Left renal cortex interstitium (tissue), 4 donors: ENCODE measurements around the gene USP9Y. TPM values are rescaled to one million over a fixed set of nuclear protein-coding genes. Genes with fewer than 3 reads are reported as not detected.
A peak's percentile ranks its signal among the peaks of the same experiment; 100 is the strongest.
"Not testable (repeated sequence)": the region's sequence is repeated elsewhere in the genome, so short reads cannot be mapped to it uniquely, and the experiment has no call there.

Source experiments
- DNase-seq, 4 donors: peaks; one replicate each; pipeline ENCODE4 v3.0.0-alpha.2; 2013; ENCODE audit warnings: low read depth in 4 of 4, low spot score in 2 of 4, missing footprints in 1 of 4
- polyA plus RNA-seq, 4 donors: library from polyadenylated mRNA; unstranded; fragments of 120-200 nt; gene quantifications; one replicate each; pipeline ENCODE4 v1.2.1, GENCODE V29; 2013; ENCODE audit not compliant: insufficient read length in 4 of 4

USP9Y gene, protein sequence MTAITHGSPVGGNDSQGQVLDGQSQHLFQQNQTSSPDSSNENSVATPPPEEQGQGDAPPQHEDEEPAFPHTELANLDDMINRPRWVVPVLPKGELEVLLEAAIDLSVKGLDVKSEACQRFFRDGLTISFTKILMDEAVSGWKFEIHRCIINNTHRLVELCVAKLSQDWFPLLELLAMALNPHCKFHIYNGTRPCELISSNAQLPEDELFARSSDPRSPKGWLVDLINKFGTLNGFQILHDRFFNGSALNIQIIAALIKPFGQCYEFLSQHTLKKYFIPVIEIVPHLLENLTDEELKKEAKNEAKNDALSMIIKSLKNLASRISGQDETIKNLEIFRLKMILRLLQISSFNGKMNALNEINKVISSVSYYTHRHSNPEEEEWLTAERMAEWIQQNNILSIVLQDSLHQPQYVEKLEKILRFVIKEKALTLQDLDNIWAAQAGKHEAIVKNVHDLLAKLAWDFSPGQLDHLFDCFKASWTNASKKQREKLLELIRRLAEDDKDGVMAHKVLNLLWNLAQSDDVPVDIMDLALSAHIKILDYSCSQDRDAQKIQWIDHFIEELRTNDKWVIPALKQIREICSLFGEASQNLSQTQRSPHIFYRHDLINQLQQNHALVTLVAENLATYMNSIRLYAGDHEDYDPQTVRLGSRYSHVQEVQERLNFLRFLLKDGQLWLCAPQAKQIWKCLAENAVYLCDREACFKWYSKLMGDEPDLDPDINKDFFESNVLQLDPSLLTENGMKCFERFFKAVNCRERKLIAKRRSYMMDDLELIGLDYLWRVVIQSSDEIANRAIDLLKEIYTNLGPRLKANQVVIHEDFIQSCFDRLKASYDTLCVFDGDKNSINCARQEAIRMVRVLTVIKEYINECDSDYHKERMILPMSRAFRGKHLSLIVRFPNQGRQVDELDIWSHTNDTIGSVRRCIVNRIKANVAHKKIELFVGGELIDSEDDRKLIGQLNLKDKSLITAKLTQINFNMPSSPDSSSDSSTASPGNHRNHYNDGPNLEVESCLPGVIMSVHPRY (N-terminal part only)
- 10 to 100 TPM; 35.5 to 67.0 (median 45.0) TPM for polyA plus RNA-seq

DNA sequence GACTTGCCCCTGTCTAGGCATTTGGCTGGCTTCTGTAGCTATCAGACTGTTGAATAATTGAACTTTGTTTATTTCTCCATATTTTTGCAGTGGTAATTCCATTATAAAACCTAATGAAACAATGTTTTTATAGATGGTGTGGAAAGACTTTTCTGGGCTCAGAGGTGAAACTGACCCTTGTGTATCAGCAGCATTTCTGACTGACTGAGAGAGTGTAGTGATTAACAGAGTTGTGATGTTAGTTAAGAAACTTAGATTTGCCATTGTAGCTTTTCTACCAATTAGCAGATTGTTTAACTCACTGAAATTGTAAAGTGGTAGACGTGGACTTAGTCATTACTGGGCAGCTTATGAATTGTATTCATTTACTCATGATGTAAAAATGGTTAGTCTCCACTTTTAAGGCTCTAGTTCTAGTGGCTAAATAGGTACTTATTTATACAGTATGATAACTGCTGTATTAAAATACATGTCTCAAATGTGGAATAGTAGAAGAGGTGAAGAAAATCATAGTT lies at the start of gene USP9Y:
Gene USP9Y (plus strand): TSS at position 51 of the 515 bp plus-strand sequence. CDS start 8,217 bp downstream, outside the sequence.
- DNase-seq = no peak

DNA sequence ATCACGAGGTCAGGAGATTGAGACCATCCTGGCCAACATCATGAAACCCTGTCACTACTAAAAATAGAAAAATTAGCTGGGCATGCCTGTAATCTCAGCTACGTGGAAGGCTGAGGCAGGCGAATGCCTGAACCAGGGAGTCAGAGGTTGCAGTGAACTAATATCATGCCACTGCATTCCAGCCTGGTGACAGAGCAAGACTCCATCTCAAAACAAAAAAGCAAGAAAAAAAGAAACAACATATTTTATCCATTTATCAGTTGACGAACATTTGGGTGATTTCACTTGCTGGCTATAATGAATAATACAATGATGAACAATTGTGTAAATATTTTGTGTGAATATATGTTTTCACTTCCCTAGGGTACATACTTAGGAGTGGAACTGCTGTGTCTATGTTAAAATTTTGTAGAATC lies 49.4 kb upstream of the USP9Y start:
- DNase-seq = no peak

DNA sequence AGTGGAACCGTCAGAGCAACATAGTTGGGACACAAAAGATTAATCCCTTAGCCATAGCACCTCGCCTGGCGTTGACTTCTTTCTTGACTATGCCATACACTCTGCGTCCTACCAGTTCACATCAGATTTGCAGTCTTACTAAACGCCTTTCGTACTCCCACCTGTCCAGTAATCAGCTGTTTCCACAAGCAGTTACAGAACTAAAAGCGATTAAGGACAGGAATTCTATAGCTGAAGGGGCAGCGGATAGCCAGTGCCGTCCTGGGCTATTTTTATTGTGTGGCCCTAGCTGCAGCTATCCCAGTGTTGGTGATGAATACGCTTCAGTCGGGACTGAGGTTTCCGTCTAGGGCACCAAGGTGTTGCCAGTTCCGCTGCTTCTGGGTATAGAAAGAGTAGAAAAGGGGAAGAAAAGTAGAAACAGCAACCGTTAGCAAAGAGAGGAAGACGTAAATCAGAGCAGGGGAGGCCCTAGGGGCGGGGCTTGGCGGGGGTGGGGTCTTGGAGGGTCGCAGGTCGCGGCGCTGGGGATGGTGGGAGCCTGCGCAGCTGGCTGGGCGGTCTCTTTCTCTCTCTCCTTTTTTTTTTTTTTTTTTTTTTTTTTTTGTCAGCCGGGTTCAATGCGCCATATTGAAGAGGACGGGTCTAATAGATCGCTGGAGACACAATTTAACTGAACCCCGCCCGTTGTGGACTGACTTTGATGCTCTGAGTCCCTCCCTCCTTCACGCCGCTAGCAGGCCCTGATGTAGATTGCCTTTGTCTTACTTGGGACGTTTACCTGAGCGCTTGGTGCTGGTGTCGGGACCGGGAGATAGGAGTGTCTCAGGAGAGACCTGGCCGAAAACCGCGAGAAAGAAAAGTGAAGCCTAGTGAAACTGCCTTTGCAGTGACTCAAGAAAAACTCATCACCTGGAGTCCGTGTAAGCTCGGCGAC lies 39.0 kb upstream of the USP9Y start:
- DNase-seq = peak; percentile 44 to 63 (median 52)

DNA sequence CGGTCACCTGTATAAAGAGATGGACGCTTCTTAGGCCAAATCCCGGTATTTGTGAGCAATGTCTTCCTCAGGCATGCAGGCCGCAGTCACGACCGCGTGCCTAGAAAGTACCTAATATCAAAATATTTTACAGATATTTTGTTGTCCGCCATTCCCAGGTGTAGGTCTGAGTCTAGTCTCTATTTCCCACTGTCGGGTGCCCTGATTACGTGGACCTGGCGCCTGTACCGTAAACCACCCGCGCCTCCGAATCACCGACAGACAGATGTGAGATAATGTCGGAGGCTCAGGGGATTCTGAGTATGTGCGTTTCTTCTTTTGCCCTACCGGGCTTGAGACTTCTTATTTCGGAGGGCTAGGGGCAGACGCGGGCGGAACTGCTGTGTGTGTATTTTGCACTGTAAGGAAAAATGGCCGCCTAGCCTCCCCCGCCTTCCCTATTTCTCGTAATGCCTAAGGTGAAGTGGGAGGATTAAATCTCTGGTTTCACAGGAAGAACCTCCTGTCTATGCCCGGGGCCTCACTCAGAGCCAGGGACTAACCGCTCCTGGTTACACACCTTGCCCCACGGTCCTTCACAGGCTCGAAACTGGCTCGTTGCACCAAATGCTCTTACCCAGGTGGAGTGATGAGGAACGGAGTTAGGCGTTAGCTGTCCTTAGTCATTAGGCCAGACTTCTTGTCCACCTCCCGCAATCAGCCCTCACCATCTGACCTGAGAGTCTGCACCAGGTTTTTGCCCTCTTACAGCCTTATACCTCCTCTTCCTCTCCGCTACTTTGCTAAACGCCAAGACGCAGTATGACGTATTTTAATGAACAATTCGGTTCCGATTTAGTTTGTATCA lies 38.1 kb upstream of the USP9Y start:
- DNase-seq = peak; percentile 40 to 68 (median 50)

DNA sequence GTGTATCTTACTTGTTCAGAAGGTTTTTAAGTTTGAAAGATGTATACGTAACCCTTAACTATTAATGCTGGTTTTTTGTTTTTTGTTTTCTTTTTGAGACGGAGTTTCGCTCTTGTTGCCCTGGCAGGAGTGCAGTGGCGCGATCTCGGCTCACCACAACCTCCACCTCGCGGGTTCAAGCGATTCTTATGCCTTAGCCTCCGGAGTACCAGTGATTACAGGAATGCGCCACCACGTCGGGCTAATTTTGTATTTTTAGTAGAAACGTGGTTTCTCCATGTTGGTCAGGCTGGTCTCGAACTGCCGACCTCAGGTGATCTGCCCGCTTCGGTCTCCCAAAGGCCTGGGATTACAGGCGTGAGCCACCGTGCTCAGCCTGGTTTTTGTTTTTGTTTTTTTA lies 37.2 kb upstream of the USP9Y start:
- not testable (repeated sequence) for DNase-seq

DNA sequence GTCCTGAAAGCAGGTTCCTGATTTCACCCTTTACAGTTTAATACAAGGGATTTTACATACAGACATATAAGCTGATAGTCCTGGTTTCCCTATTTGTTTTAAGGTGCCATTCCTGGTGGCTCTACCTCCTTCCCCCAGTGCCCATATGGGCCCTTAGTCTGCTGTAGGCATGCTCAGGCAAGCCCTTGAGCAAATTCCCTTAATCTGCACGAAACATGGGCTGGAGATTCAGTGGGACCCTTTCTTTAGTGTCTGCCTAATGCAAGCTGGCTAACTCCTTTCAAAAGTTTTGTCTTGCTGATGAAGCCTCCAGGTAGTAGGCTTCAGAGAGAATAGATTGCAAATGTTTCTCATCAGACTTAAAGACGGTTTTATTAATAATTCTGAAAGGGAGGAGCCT lies 22.9 kb upstream of the USP9Y start:
- no peak for DNase-seq

DNA sequence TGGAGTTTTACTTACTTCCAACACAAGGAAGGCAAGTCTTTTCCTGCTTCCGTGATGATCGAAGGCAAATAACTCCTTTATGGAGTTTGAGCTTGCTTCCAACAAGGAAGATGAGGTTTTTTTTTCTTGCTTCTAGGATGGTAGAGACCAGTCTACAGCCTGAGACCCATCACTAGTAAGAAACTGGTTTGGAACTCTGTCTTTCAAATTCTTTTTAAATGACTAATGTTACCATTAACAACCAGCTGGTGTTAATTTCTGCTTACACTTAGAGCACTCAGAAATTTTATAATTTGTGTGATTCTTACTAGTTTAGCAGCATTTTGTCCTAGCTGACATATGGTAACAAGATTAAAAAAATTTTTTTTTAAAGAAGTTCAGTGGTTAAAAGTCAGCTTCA lies 19.5 kb upstream of the USP9Y start:
- DNase-seq = no peak

DNA sequence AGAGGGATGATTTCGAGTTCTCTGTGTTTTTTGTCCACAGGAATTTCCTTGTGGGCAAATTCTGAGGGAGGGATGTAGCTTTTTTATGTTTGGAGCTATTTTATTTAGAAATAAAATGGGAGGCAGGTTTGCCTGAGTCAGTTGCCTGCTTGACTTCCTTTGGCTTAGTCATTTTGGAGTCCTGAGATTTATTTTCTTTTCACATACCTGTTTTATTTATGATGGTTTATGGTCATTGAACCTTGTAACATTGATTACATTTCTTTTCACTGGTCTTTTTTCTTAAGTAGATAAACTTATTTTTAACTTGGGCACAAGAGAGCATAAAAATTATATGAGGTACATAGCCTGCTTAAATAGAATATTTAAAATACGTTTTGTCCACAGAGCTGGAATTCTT lies 12.7 kb upstream of the USP9Y start:
- DNase-seq = no peak

DNA sequence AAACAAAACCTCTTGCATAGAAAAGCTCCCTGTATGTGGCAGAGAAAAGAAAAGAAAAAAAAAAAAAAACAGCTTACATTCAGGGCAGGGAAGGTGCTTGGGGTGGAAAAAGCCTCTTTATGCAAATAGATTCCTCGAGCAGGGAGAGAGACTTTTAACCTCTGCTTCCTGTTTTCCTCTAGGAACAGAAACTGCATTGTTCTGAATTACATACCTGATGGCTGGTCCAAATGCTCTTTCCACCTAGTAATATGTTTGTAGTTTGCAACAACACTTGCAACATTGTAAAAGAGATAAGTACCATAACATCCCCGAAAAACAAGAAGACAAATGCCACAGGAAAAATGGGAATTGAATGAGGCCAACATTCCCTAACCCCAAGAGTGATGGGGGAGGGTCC lies 944 bp upstream of the USP9Y start:
- DNase-seq = no peak

DNA sequence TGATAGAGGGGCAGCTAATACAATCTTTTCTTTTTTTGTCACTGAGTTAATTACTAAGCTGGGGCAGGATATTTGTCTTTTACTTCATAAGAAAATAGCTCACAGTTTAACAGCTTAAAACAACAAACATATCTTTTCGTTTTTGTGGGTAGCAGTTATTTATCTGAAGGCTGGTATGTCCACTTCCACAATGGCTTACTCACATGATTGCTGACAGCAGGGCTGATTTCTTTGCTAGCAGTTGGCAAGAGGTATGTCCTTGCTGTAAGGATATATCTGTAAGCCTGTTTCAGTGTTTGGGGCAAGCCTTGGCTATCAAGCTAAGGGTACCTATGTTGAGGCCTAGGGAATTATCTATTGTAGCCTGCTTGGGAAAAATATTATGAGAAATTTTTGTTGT lies 1.1 kb downstream of the USP9Y start:
- DNase-seq = no peak

DNA sequence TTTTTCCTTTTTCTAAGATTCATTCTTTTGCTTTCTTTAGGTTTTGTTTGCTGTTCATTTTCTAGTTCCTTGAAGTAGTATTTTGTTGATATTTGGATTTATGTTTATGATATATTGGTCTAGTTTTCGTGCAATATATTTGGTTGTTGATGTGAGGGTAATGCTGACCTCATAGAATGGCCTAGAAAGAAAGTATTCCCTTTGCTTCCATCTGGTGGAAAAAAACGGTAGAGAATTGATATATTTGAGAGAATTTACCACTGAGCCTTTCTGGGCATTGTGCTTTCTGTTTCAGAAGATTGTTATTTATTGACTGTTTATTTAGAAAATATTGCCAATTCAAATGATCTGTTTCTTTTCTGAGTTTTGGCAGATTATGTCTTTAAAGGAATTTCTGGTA lies 9.4 kb downstream of the USP9Y start:
- no peak for DNase-seq

DNA sequence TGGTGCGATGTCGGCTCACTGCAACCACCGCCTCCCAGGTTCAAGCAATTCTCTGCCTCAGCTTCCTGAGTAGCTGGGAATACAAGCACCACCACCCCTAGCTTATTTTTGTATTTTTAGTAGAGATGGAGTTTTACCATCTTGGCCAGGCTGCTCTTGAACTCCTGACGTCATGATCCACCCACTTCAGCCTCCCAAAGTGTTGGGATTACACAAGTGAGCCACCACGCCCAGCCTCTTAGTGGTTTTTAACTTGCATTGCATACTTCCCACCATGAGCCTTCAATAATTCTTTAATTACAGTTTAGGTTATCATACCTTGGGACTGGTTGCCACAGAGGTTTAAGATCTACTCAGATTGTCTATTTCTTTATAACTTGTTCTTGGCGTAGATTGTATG lies 14.3 kb downstream of the USP9Y start:
- no peak for DNase-seq

DNA sequence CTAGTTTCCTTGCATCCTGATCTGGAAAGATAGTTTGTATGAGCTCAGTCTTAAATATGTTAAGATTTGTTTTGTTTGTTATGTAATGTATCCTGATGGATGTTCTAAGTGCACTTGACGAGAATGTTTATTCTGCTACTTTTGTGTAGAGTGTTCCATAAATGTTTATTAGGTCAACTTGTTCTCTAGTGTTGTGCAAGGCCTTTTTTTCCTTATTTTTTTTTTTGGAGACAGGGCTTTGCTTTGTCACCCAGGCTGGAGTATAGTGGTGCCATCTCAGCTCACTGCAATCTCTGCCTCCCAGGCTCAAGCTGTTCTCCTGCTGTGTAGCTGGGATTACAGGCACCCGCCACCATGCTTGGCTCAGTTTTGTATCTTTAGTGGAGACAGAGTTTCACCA lies 28.7 kb downstream of the USP9Y start:
- DNase-seq = no peak

DNA sequence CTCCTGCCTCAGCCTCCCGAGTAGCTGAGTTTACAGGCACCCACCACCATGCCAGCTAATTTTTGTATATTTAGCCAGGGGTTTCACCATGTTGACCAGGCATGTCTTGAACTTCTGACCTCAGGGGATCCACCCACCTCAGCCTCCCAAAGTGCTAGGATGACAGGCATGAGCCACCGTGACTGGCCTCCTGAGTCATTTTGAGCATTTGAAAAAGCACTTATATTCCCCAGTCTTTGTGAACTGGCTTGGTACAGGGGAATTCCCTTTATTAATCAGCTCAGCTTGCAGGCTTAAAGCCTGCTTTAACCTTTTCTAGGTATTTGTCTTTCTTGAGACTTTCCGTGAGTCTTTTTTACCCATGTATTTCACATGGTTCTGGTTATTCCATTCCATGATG lies 32.6 kb downstream of the USP9Y start:
- DNase-seq = no peak

DNA sequence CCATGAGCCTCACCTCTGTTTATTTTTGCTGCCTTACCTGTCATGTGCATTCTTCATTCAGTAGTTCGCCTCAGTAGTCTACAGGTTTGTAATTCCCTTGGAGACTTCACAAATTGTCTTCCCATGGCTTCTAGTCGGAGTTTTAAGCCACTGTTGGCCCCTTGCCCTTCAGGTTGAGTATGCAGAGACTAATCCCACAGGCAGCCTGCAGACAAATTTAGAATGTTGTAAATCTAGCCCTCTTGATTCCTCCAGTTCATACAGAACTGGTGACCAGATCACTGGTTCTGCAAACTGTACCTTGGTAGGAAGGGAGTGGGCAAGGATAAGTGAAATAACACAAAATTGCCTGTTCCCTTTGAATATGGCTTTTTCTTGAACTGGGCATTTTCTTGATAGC lies 33.0 kb downstream of the USP9Y start:
- DNase-seq = no peak

DNA sequence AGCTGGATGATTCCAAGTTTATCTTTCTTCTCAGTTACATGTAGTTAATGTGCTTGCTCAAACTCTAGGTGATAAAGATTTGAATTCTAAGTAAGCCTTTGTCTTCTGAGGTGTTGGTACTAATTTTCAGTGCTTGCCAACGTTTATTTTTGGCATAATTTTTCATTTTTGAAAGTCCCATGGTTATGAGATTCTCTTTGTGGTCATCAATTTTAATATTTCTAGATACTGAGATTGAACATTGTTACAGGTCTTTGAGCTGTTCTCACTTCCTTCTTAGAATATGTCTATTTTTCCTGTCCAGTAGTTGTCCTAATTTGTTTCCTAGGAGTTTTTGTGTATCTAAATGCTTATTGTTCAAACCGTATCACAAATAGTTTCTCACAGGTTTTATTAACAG lies 40.4 kb downstream of the USP9Y start:
- no peak for DNase-seq

DNA sequence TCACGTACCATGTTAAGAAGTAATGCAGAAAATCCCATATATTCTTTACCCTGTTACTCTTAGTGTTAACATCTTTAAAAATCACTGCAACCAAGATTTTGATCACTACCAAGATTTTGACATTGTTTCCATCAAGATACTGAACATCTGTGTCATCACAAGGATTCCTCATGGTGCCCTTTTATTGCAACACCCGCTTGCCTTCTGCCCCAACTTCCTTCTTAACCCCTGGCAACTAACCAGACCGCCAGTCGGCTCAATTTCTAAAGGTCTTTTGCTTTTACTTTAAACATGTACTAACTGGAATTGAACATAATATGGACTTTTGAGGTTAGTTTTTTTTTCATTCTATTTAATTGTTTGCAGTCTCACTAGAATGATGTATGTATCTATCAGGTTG lies 41.7 kb downstream of the USP9Y start:
- no peak for DNase-seq

DNA sequence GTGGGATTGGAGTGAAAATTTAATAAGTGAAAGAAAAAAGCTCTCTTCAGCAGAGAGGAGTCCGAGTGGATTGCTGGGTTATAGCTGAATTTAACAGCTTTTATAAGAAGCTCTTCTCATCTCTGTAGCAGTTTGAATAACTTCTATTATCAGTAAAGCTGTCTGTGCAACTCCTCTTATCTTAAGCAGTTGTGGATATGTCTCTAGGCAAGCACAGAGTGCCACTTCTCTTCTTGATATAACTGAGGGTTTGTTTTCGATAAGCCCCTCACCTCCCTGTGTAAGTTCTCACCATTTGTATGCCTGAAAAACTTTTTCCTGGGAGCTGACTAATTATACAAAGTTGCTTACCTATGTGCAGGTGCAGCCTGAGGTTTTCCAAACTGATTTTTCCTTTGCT lies 43.1 kb downstream of the USP9Y start:
- no peak for DNase-seq

DNA sequence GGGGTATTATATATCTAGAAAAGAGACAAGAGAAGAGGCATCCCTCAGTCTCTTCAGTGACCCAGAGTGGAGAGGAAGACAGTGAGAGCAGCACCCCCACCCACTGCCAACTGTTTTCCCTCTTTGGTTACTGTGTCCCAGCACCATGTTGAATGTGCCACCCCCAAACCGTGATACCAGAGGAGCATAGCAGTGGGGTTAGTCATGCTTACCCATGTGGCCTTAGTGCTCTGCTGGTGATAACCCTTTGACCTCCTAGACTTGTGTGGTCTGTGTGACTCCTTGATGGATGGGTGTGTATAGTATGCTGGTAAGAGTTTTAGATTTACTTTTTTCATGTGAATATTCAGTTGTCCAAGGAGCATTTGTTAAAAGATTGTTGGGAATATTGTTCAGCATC lies 48.3 kb downstream of the USP9Y start:
- no peak for DNase-seq
